KMS-11 (cell line): Measurements from ENCODE around the gene BFAR.

Source experiments
- H2AFZ ChIP-seq: fragments of 200-600 bp; sonication (generic); 2 replicates; pipeline ENCODE4 v1.6.1; 2016; ENCODE audit warnings: antibody characterized with exemption, mixed run types, low read depth
- H3K27ac ChIP-seq: fragments of 200-600 bp; sonication (generic); 2 replicates; pipeline ENCODE4 v1.6.1; 2016; ENCODE audit warnings: mild to moderate bottlenecking, mixed run types
- H3K27me3 ChIP-seq: fragments of 200-600 bp; sonication (generic); 2 replicates; pipeline ENCODE4 v1.6.1; 2017; ENCODE audit warnings: mild to moderate bottlenecking, low read depth, mixed run types, moderate library complexity; ENCODE audit not compliant: insufficient read depth
- H3K36me3 ChIP-seq: fragments of 200-600 bp; sonication (generic); 2 replicates; pipeline ENCODE4 v1.6.1; 2017; ENCODE audit warnings: mild to moderate bottlenecking, mixed run types; ENCODE audit not compliant: insufficient read depth
- H3K4me1 ChIP-seq: fragments of 200-600 bp; sonication (generic); 2 replicates; pipeline ENCODE4 v1.6.1; 2016; ENCODE audit warnings: mild to moderate bottlenecking, low read depth, mixed run types; ENCODE audit not compliant: poor library complexity, severe bottlenecking
- H3K4me2 ChIP-seq: fragments of 200-600 bp; sonication (generic); 2 replicates; pipeline ENCODE4 v1.7.0; 2016; ENCODE audit warnings: mild to moderate bottlenecking, mixed run types
- H3K4me3 ChIP-seq: fragments of 200-600 bp; sonication (generic); IDR thresholded peaks from 2 replicates; pipeline ENCODE4 v1.6.1; 2017; ENCODE audit warnings: low read depth, low read length, mixed read lengths; ENCODE audit not compliant: insufficient read depth
- H3K79me2 ChIP-seq: fragments of 200-600 bp; sonication (generic); 2 replicates; pipeline ENCODE4 v1.6.1; 2016; ENCODE audit warnings: low read depth, mixed run types; ENCODE audit not compliant: insufficient read depth
- H3K9ac ChIP-seq: fragments of 200-600 bp; sonication (generic); 2 replicates; pipeline ENCODE4 v1.6.1; 2016; ENCODE audit warnings: mild to moderate bottlenecking, mixed run types
- H4K20me1 ChIP-seq: fragments of 200-600 bp; sonication (generic); 2 replicates; pipeline ENCODE4 v1.6.1; 2016; ENCODE audit warnings: mild to moderate bottlenecking, mixed run types; ENCODE audit not compliant: insufficient read depth
- TF ChIP-seq, protein P1 (sequence below): fragments of 200-600 bp; sonication (generic); conservative IDR thresholded peaks from 2 replicates; pipeline ENCODE4 v1.6.1; 2017; ENCODE audit warnings: low read depth, mild to moderate bottlenecking, antibody characterized with exemption, low read length, moderate library complexity, mixed read lengths

Gene BFAR

DNA sequence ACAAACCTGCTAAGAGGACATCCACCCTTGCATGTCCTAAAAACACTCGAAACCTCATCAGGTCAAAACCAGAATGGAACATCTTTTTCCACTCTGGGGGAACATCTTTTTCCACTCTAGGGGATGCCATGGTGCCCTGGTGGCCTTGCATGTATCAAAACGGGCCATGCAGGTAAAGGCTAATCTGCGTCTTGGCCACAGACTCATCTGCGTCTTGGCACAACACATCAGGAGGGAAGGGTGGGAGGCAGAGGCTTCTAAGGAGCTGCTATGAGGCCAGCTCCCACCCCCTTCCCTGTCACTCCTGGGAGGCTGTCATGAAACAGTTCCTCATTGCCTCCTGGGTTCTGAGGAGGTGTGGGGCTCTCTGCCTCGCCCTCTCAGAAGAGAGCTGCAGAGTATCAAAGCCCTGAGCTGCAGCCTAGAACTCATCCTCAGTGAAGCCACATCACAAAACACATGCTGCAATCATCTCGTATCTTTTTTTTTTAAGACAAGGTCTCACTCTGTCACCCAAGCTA is 30.2 kb upstream of the BFAR start:
- H3K27me3 ChIP-seq, result no peaks in the 10 kb centered on the region
- H3K4me3 ChIP-seq, result no peak overlapping the region
- no peaks in the 10 kb centered on the region for H3K36me3 ChIP-seq
- no peak overlapping the region for H3K9ac ChIP-seq
- H3K79me2 ChIP-seq, result no peaks in the 10 kb centered on the region
- H3K4me1 ChIP-seq, result peaks cover 8% of the 10 kb centered on the region
- TF ChIP-seq, protein P1, sequence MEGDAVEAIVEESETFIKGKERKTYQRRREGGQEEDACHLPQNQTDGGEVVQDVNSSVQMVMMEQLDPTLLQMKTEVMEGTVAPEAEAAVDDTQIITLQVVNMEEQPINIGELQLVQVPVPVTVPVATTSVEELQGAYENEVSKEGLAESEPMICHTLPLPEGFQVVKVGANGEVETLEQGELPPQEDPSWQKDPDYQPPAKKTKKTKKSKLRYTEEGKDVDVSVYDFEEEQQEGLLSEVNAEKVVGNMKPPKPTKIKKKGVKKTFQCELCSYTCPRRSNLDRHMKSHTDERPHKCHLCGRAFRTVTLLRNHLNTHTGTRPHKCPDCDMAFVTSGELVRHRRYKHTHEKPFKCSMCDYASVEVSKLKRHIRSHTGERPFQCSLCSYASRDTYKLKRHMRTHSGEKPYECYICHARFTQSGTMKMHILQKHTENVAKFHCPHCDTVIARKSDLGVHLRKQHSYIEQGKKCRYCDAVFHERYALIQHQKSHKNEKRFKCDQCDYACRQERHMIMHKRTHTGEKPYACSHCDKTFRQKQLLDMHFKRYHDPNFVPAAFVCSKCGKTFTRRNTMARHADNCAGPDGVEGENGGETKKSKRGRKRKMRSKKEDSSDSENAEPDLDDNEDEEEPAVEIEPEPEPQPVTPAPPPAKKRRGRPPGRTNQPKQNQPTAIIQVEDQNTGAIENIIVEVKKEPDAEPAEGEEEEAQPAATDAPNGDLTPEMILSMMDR, result no peak
- H4K20me1 ChIP-seq, result no peaks in the 10 kb centered on the region
- no peak overlapping the region for H3K27ac ChIP-seq
- no peak overlapping the region for H2AFZ ChIP-seq
- no peak overlapping the region for H3K4me2 ChIP-seq

DNA sequence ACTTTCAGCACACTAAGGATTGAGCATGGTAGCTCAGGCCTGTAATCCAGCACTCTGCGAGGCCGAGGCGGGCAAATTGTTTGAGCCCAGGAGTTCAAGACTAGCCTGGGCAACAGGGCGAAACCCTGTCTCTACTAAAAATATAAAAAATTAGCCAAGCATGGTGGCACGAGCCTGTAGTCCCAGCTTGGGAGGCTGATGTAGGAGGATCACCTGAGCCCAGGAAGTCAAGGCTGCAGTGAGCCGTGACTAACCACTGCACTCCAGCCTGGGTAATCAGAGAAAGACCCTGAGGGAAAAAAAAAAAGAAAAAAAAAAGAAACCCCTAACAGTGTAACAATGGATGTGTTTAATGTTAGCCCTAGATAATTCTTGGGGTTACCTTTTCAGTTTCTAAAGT is 26.6 kb upstream of the BFAR start:
- no peak overlapping the region for H3K4me3 ChIP-seq
- H3K9ac ChIP-seq, result no peak overlapping the region
- H3K36me3 ChIP-seq, result no peaks in the 10 kb centered on the region
- H3K79me2 ChIP-seq, result no peaks in the 10 kb centered on the region
- no peak overlapping the region for H3K4me2 ChIP-seq
- TF ChIP-seq, protein P1, result no peak
- no peak overlapping the region for H3K27ac ChIP-seq
- H2AFZ ChIP-seq, result no peak overlapping the region
- H3K4me1 ChIP-seq, result peaks cover 38% of the 10 kb centered on the region
- no peaks in the 10 kb centered on the region for H3K27me3 ChIP-seq
- H4K20me1 ChIP-seq, result no peaks in the 10 kb centered on the region

DNA sequence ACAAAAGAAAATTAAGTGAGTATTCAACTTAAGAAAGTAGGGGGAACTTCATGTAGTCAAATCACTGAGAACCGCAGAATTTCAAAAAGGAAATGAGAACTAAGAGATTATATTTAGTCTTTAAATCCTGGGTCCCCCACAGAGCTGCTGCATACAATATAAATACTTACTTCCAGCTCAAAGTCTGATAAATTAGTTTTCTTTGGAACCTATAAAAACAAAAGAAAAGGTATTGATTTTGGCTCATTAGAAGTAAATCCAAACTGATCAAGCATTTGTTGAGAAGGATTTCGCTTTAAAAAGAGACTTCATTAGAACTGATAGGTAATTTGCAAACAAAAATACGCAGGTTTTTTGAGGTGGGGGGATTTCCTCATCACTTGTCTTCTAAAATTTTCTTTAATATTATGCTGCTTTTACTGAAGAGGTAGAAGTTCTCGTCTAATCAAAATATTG is 24.6 kb upstream of the BFAR start:
- Histone ChIP-seq H3K9ac (no peak overlapping the region; the same call in 1 of the 2 replicates), H4K20me1 (no peaks in the 10 kb centered on the region), H3K4me1 (peaks cover 38% of the 10 kb centered on the region), H3K27ac (peak overlapping the region; percentile 42; the same call in 1 of the 2 replicates), H3K4me3 (no peak overlapping the region), H3K4me2 (peak overlapping the region; percentile 61), H3K27me3 (no peaks in the 10 kb centered on the region), H2AFZ (no peak overlapping the region), H3K36me3 (no peaks in the 10 kb centered on the region), H3K79me2 (no peaks in the 10 kb centered on the region)
- TF ChIP-seq, protein P1, result no peak

DNA sequence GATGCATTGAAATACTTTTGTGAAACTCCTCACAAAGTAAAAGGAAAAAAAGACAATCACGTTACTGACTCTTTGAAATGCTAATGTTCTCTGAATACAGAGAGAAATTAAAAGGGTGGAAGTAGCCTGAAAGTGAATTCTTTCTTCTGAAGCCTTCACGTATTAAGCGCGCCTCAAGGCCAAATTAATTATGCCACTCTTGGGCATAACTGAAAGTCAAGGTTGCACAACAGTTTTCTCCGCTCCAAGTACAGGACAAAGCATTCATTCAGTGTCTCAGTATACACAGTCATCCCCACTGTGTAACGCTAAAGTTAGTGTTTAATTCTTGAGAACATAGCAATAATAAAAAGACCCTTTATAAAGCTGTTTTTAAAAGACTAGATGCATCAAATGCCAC is 24.1 kb upstream of the BFAR start:
- H3K4me3 ChIP-seq, result no peak overlapping the region
- no peaks in the 10 kb centered on the region for H3K36me3 ChIP-seq
- peak overlapping the region; percentile 61 for H3K4me2 ChIP-seq
- TF ChIP-seq, protein P1, result no peak
- H3K27ac ChIP-seq, result peak overlapping the region; percentile 42; the same call in 1 of the 2 replicates
- H3K4me1 ChIP-seq, result peaks cover 38% of the 10 kb centered on the region
- no peaks in the 10 kb centered on the region for H3K27me3 ChIP-seq
- H4K20me1 ChIP-seq, result no peaks in the 10 kb centered on the region
- H3K9ac ChIP-seq, result no peak overlapping the region; the same call in 1 of the 2 replicates
- no peaks in the 10 kb centered on the region for H3K79me2 ChIP-seq
- no peak overlapping the region for H2AFZ ChIP-seq
